Bronchial epithelial cell (primary cell): ENCODE data around the gene CRX. TPM values are rescaled to one million over a fixed set of nuclear protein-coding genes. Genes with fewer than 3 reads are reported as not detected.
A peak's percentile ranks its signal among the peaks of the same experiment; 100 is the strongest.
"Not testable (repeated sequence)": the region's sequence is repeated elsewhere in the genome, so short reads cannot be mapped to it uniquely, and the experiment has no call there.

ENCODE experiments used
- DNase-seq: peaks from one replicate; pipeline ENCODE4 v3.0.0-alpha.2; 2010; ENCODE audit warnings: low read depth
- FAIRE-seq: peaks from 2 replicates; lab custom pipeline; 2011; peaks lifted over from hg19 to GRCh38; lab: Jason Lieb, UNC
- H3K27me3 ChIP-seq: 2 replicates; pipeline ENCODE4 v1.5.1; 2011; ENCODE audit warnings: low read length; ENCODE audit not compliant: control insufficient read depth, insufficient read depth
- H3K36me3 ChIP-seq: 2 replicates; pipeline ENCODE4 v1.5.1; 2011; ENCODE audit warnings: low read length; ENCODE audit not compliant: control insufficient read depth, insufficient read depth
- H3K4me3 ChIP-seq: 2 replicates; pipeline ENCODE4 v1.5.1; 2011; ENCODE audit warnings: mild to moderate bottlenecking, low read depth, low read length, control low read depth
- CTCF ChIP-seq: IDR thresholded peaks from 2 replicates; pipeline ENCODE4 v1.5.1; 2011; ENCODE audit warnings: mild to moderate bottlenecking, moderate library complexity, low read length, control low read depth, inconsistent platforms; ENCODE audit not compliant: insufficient read depth, severe bottlenecking
- total RNA-seq: library from RNA; depleted of rRNA; stranded (reverse); fragments of >200 nt; gene quantifications from 2 replicates; pipeline ENCODE4 v1.2.1, GENCODE V29; 2014

The CRX gene
- total RNA-seq = not detected in 2 replicates

- FAIRE-seq = no peak
- peaks cover 5% of the 10 kb centered on the region for H3K27me3 ChIP-seq
- no peak for TF ChIP-seq CTCF
- no peak within 1 kb of the TSS for H3K4me3 ChIP-seq
- no peaks in the 10 kb centered on the region for H3K36me3 ChIP-seq
- DNase-seq = no peak
These were observed at the start of gene CRX for GRCh38 chr19:47821460-47822020. TSS of gene CRX (plus strand) at chr19:47821937. CDS start at chr19:47834444, 12,507 bp downstream.

GRCh38 chr19:47776568-47776967, 45.2 kb upstream of the CRX start:
- Histone ChIP-seq H3K4me3 (no peak overlapping the region), H3K27me3 (no peaks in the 10 kb centered on the region), H3K36me3 (peaks cover 9% of the 10 kb centered on the region)
- peak; percentile 93 for FAIRE-seq
- TF ChIP-seq CTCF = no peak
- DNase-seq = peak; percentile 100

GRCh38 chr19:47777245-47778048, 44.3 kb upstream of the CRX start:
- Histone ChIP-seq H3K36me3 (peaks cover 11% of the 10 kb centered on the region), H3K4me3 (peak overlapping the region; percentile 66)
- not testable (repeated sequence) for H3K27me3 ChIP-seq, DNase-seq, FAIRE-seq

GRCh38 chr19:47778049-47778953, 43.4 kb upstream of the CRX start, which contains the start of gene SELENOW:
TSS of gene SELENOW (plus strand) at chr19:47778703. CDS start at chr19:47778786, 83 bp downstream.
- FAIRE-seq (no peak), DNase-seq (peak; percentile 71)
- Histone ChIP-seq H3K4me3 (peak within 1 kb of the TSS; percentile 66), H3K36me3 (peaks cover 12% of the 10 kb centered on the region), H3K27me3 (no peaks in the 10 kb centered on the region)
- TF ChIP-seq CTCF = no peak

- Histone ChIP-seq H3K4me3 (peak overlapping the region; percentile 66), H3K36me3 (peaks cover 14% of the 10 kb centered on the region), H3K27me3 (no peaks in the 10 kb centered on the region)
- FAIRE-seq (no peak), DNase-seq (no peak)
- no peak for TF ChIP-seq CTCF
These were observed 42.8 kb upstream of the CRX start for GRCh38 chr19:47778954-47779351.
